ENCODE data around the gene IDI2. TPM values are rescaled to one million over a fixed set of nuclear protein-coding genes. Genes with fewer than 3 reads are reported as not detected.
"Not testable (repeated sequence)": the region's sequence is repeated elsewhere in the genome, so short reads cannot be mapped to it uniquely, and the experiment has no call there.

The IDI2 gene
- total RNA-seq, 1 donor from 2014 or later = 0.16 TPM

DNA sequence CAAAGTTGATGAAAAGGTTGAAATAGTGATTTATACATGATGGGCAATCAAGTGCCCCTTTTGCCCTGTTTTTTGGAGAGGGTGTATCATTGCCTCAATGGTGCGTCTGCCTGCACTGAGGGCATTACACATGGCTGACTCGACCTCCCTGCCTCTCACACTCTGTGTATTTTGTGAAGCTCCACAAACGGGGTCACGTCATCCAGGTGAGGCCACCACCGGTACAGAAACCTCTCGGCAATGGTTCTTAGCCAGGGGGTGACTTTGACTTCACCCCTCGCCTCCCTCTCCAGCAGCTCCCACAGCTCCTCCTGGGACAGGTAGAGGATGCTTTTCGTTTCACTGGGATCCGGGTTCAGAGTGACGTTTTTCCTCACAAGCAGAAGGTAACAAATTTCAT, 6.3 kb downstream of the IDI2 start:
- ATAC-seq (ENCODE audit: poor library complexity) (no peak), DNase-seq (no peak)
- intact Hi-C loops (cut with DNase I) = no loop called here

GRCh38 chr10:1015688-1016087, 10.0 kb downstream of the IDI2 start:
- ATAC-seq (ENCODE audit: poor library complexity) (no peak), DNase-seq (no peak)
- intact Hi-C loops (cut with DNase I) = no loop called here

DNA sequence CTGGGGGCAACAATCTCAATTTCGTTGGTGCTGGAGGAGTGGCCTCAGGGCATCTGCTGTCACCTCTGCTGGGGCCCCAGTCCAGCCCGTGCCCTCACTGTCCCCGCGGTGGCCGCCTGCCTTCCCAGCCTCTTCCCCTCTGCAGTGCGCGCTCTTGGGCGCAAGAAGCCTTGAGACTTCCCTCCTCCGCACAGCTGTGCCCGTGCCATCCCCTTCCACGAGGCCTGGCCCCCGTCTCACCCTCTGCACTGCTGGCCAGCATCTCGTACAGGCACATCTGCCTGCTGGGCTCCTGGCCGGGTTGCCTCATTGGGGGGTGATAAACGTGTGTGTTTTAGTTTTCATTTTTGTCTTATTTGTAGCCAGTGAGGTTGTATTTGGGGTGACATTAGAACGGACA, 14.0 kb downstream of the IDI2 start:
- no peak for ATAC-seq (ENCODE audit: poor library complexity)
- intact Hi-C loops (cut with DNase I) = no loop called here
- DNase-seq = no peak

DNA sequence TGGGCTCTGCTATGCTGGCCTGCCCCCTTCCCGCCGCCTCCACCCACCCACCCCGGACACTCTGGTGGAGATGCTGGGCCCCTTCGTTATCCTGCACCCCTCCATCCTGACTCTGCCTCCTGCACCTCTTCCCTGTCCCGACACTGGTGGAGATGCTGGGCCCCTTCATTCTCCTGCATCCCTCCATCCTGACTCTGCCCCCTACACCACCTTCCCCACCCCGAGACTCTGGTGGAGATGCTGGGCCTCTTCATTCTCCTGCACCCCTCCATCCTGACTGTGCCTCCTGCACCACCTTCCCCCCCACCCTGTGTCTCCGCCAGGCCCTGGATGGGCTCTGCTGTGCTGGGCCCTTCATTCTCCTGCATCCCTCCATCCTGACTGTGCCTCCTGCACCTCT, 15.0 kb downstream of the IDI2 start:
- ATAC-seq (ENCODE audit: poor library complexity) (no peak), DNase-seq (no peak)
- intact Hi-C loops (cut with DNase I) = no loop called here

- ATAC-seq (ENCODE audit: poor library complexity); DNase-seq; intact Hi-C loops (cut with DNase I): not testable (repeated sequence)
Measured at GRCh38 chr10:1009947-1010346, 15.7 kb downstream of the IDI2 start.

DNA sequence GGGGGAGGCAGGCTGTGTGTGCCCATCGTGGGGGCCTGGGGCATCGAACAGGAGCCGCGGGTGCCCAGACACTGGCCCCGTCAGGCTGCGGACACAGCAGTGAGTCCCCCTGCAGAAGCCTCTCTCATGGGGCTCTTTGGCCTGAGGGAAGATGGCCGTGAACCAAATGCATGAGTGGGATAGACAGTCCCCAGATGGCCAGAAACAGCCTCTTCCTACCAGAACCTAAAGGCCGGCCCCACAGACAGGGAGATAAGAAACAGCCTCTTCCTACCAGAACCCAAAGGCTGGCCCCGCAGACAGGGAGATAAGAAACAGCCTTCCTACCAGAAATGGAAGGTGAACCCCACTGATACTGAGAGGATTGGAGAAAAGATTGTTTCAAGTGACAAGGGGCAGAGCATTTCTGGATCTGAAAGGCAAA, 16.6 kb downstream of the IDI2 start:
- ATAC-seq (ENCODE audit: poor library complexity) (no peak), DNase-seq (no peak)
- intact Hi-C loops (cut with DNase I) = no loop called here

- intact Hi-C loops (cut with DNase I) = no loop called here
Measured at GRCh38 chr10:1007583-1007982, 18.1 kb downstream of the IDI2 start.

DNA sequence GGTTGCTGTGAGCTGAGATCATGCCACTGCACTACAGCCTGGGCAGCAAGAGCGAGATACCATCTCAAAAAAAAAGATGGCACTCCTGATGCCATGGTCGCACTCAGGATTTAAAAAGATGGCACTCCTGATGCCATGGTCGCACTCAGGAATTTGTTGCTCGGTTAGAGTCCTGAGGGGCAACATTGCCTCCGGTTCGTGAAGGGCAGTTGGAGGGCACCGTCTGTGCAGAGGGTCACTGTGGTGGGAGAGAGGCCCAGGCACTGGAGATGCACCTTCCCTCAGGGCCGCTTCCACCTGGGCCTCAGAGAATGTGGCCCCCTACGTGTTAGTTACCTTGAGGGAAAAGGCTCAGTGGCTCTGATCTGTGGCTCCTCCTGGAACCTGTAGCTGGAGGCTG, 19.1 kb downstream of the IDI2 start:
- intact Hi-C loops (cut with DNase I) = no loop called here
- ATAC-seq (ENCODE audit: poor library complexity) (no peak), DNase-seq (no peak)

More at GRCh38 chr10:1007583-1007982, 18.1 kb downstream of the IDI2 start:
- DNase-seq (no peak), ATAC-seq (ENCODE audit: poor library complexity) (no peak)

GRCh38 chr10:1003884-1004670, 21.6 kb downstream of the IDI2 start:
- DNase-seq (no peak), ATAC-seq (ENCODE audit: poor library complexity) (no peak)
- intact Hi-C loops (cut with DNase I) = no loop called here

DNA sequence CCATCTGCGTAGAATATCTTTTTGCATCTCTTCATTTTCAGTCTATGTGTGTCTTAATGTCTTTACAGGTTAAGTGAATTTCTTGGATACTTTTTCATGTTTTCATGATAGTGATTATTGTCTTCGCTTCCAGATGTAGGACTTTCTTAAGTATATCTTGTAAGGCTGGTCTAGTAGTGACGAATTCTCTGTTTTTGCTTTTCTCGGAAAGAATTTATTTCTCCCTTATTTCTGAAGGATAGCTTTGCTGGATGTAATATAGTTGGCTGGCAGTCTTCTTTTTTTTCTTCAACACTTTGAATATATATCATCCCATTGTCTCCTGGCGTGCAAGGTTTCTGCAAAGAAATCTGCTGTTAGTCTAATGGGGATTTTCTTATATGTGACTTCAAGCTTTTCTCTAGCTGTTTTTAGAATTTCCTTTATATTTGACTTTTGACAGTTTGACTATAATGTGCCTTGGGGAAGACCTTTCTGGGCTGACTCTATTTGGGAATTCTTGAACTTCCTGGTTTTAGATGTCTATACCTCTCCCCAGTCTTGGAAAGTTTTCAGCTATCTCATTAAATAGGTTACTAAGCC, 23.1 kb downstream of the IDI2 start:
- DNase-seq (no peak), ATAC-seq (ENCODE audit: poor library complexity) (no peak)
- intact Hi-C loops (cut with DNase I) = no loop called here

DNA sequence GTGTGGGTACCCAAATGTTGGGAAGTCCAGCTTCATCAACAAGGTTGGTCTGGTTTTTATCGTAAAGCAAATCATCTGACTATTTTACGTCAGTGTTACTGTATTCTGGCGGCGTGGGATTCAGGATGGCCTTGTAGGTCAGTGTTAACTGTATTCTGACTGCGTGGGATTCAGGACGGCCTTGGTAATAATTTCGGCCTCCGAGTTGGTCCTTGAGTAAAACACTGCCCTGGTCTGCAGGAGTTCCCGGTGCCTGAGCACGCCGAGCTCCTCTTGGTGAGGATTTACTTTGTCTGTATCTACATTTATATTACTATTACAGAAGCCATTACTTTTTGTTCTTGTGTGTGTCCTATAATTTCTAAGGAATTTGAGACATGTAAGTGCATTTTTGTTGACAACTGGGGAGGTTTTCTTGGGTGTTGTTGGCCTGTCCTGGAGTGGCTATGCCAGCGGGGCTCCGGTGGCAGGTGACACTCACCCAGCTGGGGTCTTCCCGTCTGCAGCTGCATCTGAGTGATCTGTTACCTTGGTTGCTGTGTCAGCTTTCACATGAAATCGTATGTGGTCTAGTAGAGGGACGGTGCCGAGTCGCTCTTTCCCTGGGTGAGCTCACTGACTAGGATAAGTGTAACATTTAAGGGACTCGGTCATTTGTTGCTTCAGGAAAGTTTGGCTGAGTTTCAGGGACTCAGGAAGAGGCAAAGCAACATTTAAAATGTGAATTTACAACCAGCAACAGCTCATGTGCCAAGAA, 28.2 kb downstream of the IDI2 start:
- DNase-seq = no peak
- no peak for ATAC-seq (ENCODE audit: poor library complexity)
- intact Hi-C loops (cut with DNase I) = no loop called here

GRCh38 chr10:996031-996430, 29.6 kb downstream of the IDI2 start:
- DNase-seq = no peak
- ATAC-seq (ENCODE audit: poor library complexity) = no peak
- intact Hi-C loops (cut with DNase I) = no loop called here

DNA sequence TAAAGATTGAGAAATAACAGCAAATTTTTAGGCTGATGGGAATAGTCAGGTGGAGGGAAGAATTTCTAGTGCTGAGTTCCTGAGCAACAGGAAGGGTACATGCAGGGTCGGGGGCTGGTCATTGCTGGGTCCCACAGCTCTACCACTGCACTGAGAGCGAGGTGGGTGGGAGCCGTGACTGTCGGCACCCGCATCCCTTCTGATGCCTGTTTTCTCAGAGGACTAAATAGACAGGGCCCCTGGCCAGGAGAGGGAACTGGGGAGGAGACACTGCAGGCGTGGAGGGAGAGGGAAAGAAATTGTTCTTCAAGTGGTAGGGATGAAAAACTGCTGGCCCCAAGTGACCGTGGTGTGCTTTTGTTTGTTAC, 30.1 kb downstream of the IDI2 start:
- ATAC-seq (ENCODE audit: poor library complexity) (no peak), DNase-seq (no peak)
- intact Hi-C loops (cut with DNase I) = no loop called here

- intact Hi-C loops (cut with DNase I) = no loop called here
- ATAC-seq (ENCODE audit: poor library complexity) = no peak
- no peak for DNase-seq
Measured at GRCh38 chr10:994836-995558, 30.7 kb downstream of the IDI2 start.

- intact Hi-C loops (cut with DNase I) = no loop called here
- DNase-seq (no peak), ATAC-seq (ENCODE audit: poor library complexity) (no peak)
Measured at GRCh38 chr10:992871-993270, 32.8 kb downstream of the IDI2 start.

GRCh38 chr10:992467-992866, 33.2 kb downstream of the IDI2 start:
- ATAC-seq (ENCODE audit: poor library complexity) = no peak
- DNase-seq = no peak
- intact Hi-C loops (cut with DNase I) = no loop called here

DNA sequence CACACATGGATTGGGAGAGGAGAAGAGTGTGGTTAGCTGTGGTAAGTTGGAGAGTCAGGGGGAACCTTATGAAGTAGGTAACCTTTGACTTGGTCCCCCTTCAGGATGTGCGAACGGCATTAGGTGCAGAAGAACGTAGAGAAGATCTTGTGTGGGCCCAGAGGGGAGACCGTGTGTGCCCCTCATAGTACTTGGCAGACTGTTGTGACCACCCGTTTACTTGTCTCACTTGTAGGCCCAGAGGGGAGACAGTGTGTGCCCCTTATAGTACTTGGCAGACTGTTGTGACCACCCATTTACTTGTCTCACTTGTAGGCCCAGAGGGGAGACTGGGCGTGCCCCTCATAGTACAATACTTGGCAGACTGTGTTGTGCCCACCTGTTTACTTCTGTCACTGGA, 34.9 kb downstream of the IDI2 start:
- no peak for DNase-seq
- no peak for ATAC-seq (ENCODE audit: poor library complexity)
- intact Hi-C loops (cut with DNase I) = no loop called here

DNA sequence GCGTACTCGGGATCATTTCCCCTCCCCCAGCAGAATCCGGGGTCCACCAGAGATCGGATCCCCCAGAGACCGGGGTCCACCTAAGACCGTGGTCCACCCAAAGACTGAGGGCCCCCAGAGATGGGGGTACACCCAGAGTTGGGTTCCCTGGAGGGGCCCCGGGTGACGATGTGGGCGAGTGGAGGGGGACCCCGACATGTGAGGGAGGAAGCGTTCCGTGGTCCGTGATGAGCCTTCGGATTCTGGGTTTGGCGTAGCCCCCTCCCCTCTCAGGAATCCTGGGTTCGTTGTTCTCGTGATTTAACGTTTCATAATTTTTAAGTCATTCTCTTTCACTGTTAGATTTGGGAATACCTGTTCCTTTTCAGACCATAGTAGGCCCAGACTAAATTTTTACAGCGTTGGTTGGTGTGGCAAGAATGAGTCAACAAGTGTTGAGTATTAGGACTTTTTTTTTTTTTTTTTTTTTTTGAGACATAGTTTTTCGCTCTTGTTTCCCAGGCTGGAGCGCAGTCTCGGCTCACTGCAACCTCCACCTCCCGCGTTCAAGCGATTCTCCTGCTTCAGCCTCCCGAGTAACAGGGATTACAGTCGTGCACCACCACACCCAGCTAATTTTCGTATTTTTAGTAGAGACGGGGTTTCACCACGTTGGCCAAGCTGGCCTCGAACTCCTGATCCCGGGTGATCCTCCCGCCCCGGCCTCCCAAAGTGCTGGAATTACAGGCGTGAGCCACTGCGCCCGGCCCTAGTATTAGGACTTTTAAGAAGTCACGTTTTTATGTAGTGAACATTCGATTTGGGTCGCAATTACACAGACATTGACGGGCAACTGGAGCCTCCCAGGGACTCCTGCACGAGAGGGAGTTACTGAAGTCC, 36.8 kb downstream of the IDI2 start:
- intact Hi-C loops (cut with DNase I) = no loop called here
- ATAC-seq (ENCODE audit: poor library complexity) = no peak
- no peak for DNase-seq

Measured in Right ventricle myocardium superior (tissue), 1 donor.